K562 (cell line): Measurements from ENCODE around the gene ELOF1. TPM values are rescaled to one million over a fixed set of nuclear protein-coding genes. Genes with fewer than 3 reads are reported as not detected.

Experiments used
- ATAC-seq: fragments of 200-7000 bp; cut with Tn5 transposase; 3 replicates; pipeline ENCODE4 v1.9.1; 2020; ENCODE audit warnings: moderate library complexity
- BruUV-seq: library from RNA; stranded (reverse); fragments of 400-500 nt; replicated peaks from 2 replicates; lab custom pipeline; 2021; lab: Mats Ljungman, UMichigan
- CTCF ChIA-PET: fragments of 300-600 bp; formaldehyde crosslinking; extraction: SDS; loops from one replicate; lab custom pipeline; 2021; ENCODE audit warnings: low intra/inter-chr PET ratio; lab: Yijun Ruan, JAX
- POLR2A ChIA-PET: fragments of 300-600, 350-650 bp; sonication (Branson Sonifier 250); formaldehyde crosslinking; extraction: SDS; loops from one replicate; lab custom pipeline; 2021; ENCODE audit warnings: antibody characterized with exemption, inconsistent platforms; lab: Yijun Ruan, JAX
- DNase-seq, 4 experiments: peaks; one replicate each; pipeline versions ENCODE4 v3.0.0 to v3.0.0-alpha.2; 2011 to 2018; ENCODE audit warnings: low spot score in 3 of 4, mixed read lengths in 3 of 4; ENCODE audit errors: extremely low read depth in 1 of 4
- FAIRE-seq: peaks from 2 replicates; lab custom pipeline; 2011; peaks lifted over from hg19 to GRCh38; lab: Jason Lieb, UNC
- H2AFZ ChIP-seq: 2 replicates; pipeline ENCODE4 v1.6.0; 2011; ENCODE audit warnings: low read depth, low read length, control low read depth, inconsistent platforms
- H3K27ac ChIP-seq: fragments of 200-600 bp; 3 replicates; pipeline ENCODE4 v1.8.0; 2011; ENCODE audit warnings: low read depth, mild to moderate bottlenecking, control low read depth, inconsistent platforms, low read length, moderate library complexity, mixed read lengths; ENCODE audit errors: extremely low read depth
- H3K27me3 ChIP-seq, 2 experiments: fragments of 300-600 bp in 1 of 2; 2 replicates in 1 of 2; 3 replicates in 1 of 2; pipeline versions ENCODE4 v1.6.0 to v1.8.0; 2011; ENCODE audit warnings: inconsistent platforms in 2 of 2, low read length in 2 of 2, mild to moderate bottlenecking in 1 of 2, mixed read lengths in 1 of 2, moderate library complexity in 1 of 2; ENCODE audit not compliant: control insufficient read depth in 2 of 2, insufficient read depth in 2 of 2
- H3K36me3 ChIP-seq: fragments of 300-600 bp; 3 replicates; pipeline ENCODE4 v1.8.0; 2011; ENCODE audit warnings: mild to moderate bottlenecking, low read length, inconsistent platforms; ENCODE audit not compliant: control insufficient read depth, insufficient read depth
- H3K4me1 ChIP-seq, 2 experiments: fragments of 200-600 bp in 1 of 2; replicated peaks in 1 of 2; 2 replicates in 1 of 2; 3 replicates in 1 of 2; pipeline versions ENCODE4 v1.5.1 to v1.8.0; 2011; ENCODE audit warnings: inconsistent platforms in 2 of 2, low read length in 2 of 2, mild to moderate bottlenecking in 1 of 2, mixed read lengths in 1 of 2, moderate library complexity in 1 of 2; ENCODE audit not compliant: control insufficient read depth in 2 of 2, insufficient read depth in 2 of 2
- H3K4me2 ChIP-seq: 2 replicates; pipeline ENCODE4 v1.6.1; 2011; ENCODE audit warnings: low read length, control low read depth, inconsistent platforms, mixed read lengths; ENCODE audit not compliant: insufficient read depth
- H3K4me3 ChIP-seq: fragments of 200-600 bp; sonication (generic), shearing (Covaris generic); 2 replicates; pipeline ENCODE4 v1.5.1; 2016; ENCODE audit warnings: control low read depth, inconsistent platforms
- H3K79me2 ChIP-seq: fragments of 200-600 bp; 3 replicates; pipeline ENCODE4 v1.8.0; 2011; ENCODE audit warnings: low read length, inconsistent platforms; ENCODE audit not compliant: control insufficient read depth, insufficient read depth
- H3K9ac ChIP-seq, 2 experiments: 2 replicates each; pipeline versions ENCODE4 v1.6.0 to v1.6.1; 2011; ENCODE audit warnings: low read depth in 2 of 2, low read length in 2 of 2, control low read depth in 1 of 2, inconsistent platforms in 1 of 2, mild to moderate bottlenecking in 1 of 2, mixed read lengths in 1 of 2; ENCODE audit not compliant: insufficient read depth in 1 of 2
- H3K9me1 ChIP-seq: one replicate; pipeline ENCODE4 v1.6.0; 2011; ENCODE audit warnings: inconsistent platforms, mild to moderate bottlenecking, low read length, moderate library complexity; ENCODE audit not compliant: control insufficient read depth, insufficient read depth
- H3K9me3 ChIP-seq: replicated peaks from 2 replicates; pipeline ENCODE4 v1.5.1; 2011; ENCODE audit warnings: low read depth, low read length, inconsistent platforms; ENCODE audit not compliant: control insufficient read depth, insufficient read depth
- H4K20me1 ChIP-seq: replicated peaks from 2 replicates; pipeline ENCODE4 v1.6.1; 2011; ENCODE audit warnings: low read length, inconsistent platforms, mixed read lengths; ENCODE audit not compliant: control insufficient read depth, insufficient read depth
- C11orf30 ChIP-seq: fragments of 450-650 bp; IDR thresholded peaks from 2 replicates; pipeline ENCODE4 v1.6.1; 2016; ENCODE audit warnings: low read depth, mild to moderate bottlenecking
- DPF2 ChIP-seq: fragments of 450-650 bp; IDR thresholded peaks from 2 replicates; pipeline ENCODE4 v1.6.1; 2016
- GTF2A2 ChIP-seq: IDR thresholded peaks from 2 replicates; pipeline ENCODE4 v1.6.1; 2016; ENCODE audit warnings: mild to moderate bottlenecking, missing genetic modification characterization, missing compliant biosample characterization
- MEF2D ChIP-seq: conservative IDR thresholded peaks from 2 replicates; pipeline ENCODE4 v1.6.1; 2016; ENCODE audit warnings: low read depth, missing genetic modification characterization, missing compliant biosample characterization
- MTF1 ChIP-seq: fragments of 250-450 bp; sonication (Bioruptor Pico); IDR thresholded peaks from 2 replicates; pipeline ENCODE4 v1.9.0; 2021; ENCODE audit warnings: moderate library complexity, mild to moderate bottlenecking, inconsistent platforms, borderline replicate concordance
- NR2F6 ChIP-seq: fragments of 450-650 bp; formaldehyde crosslinking; IDR thresholded peaks from 2 replicates; pipeline ENCODE4 v1.4.0; 2020; ENCODE audit warnings: mild to moderate bottlenecking
- RBM17 ChIP-seq: fragments of 200-400 bp; formaldehyde crosslinking; IDR thresholded peaks from 2 replicates; pipeline ENCODE4 v1.6.1; 2017; ENCODE audit warnings: low read depth, mild to moderate bottlenecking, low read length, borderline replicate concordance
- SIX5 ChIP-seq, 2 experiments: IDR thresholded peaks; 2 replicates each; pipeline ENCODE4 v1.6.1; 2011; ENCODE audit warnings: low read length in 2 of 2, borderline replicate concordance in 1 of 2, low read depth in 1 of 2, mild to moderate bottlenecking in 1 of 2, moderate library complexity in 1 of 2; ENCODE audit not compliant: insufficient read depth in 1 of 2
- SMARCC2 ChIP-seq: fragments of 450-650 bp; IDR thresholded peaks from 2 replicates; pipeline ENCODE4 v1.6.1; 2017; ENCODE audit warnings: antibody characterized with exemption, moderate library complexity, mild to moderate bottlenecking, low read depth
- SRF ChIP-seq, 2 experiments: fragments of 250-450, 450-650 bp in 1 of 2; sonication (Bioruptor Pico) in 1 of 2; sonication (generic) in 1 of 2; formaldehyde crosslinking; IDR thresholded peaks; 2 replicates each; pipeline versions ENCODE4 v1.5.0 to v1.5.1; 2020 to 2022; ENCODE audit warnings: mild to moderate bottlenecking in 1 of 2, missing genetic modification reagents in 1 of 2
- ZNF23 ChIP-seq: fragments of 250-450 bp; sonication (Bioruptor Pico); IDR thresholded peaks from 2 replicates; pipeline ENCODE4 v1.4.0; 2020; ENCODE audit warnings: mild to moderate bottlenecking
- ZNF274 ChIP-seq: IDR thresholded peaks from 2 replicates; pipeline ENCODE4 v1.6.1; 2011; ENCODE audit warnings: low read depth, mild to moderate bottlenecking, low read length, moderate library complexity, borderline replicate concordance
- ZNF277 ChIP-seq: fragments of 250-450 bp; sonication (Bioruptor Pico); IDR thresholded peaks from 2 replicates; pipeline ENCODE4 v1.8.0; 2022; ENCODE audit warnings: inconsistent platforms, mild to moderate bottlenecking, moderate library complexity, borderline replicate concordance
- ZNF76 ChIP-seq: fragments of 250-450 bp; sonication (Bioruptor Pico); IDR thresholded peaks from 2 replicates; pipeline ENCODE4 v1.4.0; 2020; ENCODE audit warnings: mild to moderate bottlenecking, moderate library complexity, borderline replicate concordance
- WGBS: fragments of 100-300 bp; shearing (Covaris generic); methylation state at CpG from one replicate; pipeline ENCODE4 v1.1.6; 2016; ENCODE audit warnings: low coverage, mixed read lengths; ENCODE audit not compliant: insufficient coverage; ENCODE audit errors: missing lambda C conversion rate; 5-methylcytosine and 5-hydroxymethylcytosine counted together
- in situ Hi-C: fragments of 300-500 bp; cut with MboI; formaldehyde crosslinking; loops from 4 replicates; pipeline ENCODE4 v1.15.0; 2018; ENCODE audit warnings: inconsistent platforms, mixed read lengths
- intact Hi-C: fragments of 100-400 bp; cut with micrococcal nuclease; formaldehyde crosslinking; loops from 2 replicates; pipeline ENCODE4 v1.14.2; 2022
- polyA plus RNA-seq, 8 experiments: library from polyadenylated mRNA; depleted of rRNA in 4 of 8; stranded (reverse) in 5 of 8; unstranded in 3 of 8; fragments of >200 nt; fragmentation: Nextera tagmentation in 2 of 8; fragmentation: Illumina TruSeq in 1 of 8; extraction: Ambion mirVana in 2 of 8; extraction: Trizol in 1 of 8; gene quantifications; 2 replicates each; pipeline versions ENCODE4 v1.2.1 to v1.2.3, GENCODE V29; 2011 to 2014; ENCODE audit warnings: inconsistent platforms in 1 of 8, missing spikeins in 1 of 8
- total RNA-seq, 7 experiments: library from RNA; depleted of rRNA in 6 of 7; stranded (reverse); fragments of >200 nt in 6 of 7; fragmentation: Illumina TruSeq in 2 of 7; extraction: Trizol in 2 of 7; gene quantifications; 2 replicates each; pipeline versions ENCODE4 v1.2.1 to v1.2.3, GENCODE V29; 2011 to 2021; ENCODE audit warnings: low replicate concordance in 1 of 7
- TF ChIP-seq, protein P1 (sequence below): fragments of 250-450 bp; sonication (Bioruptor Pico); IDR thresholded peaks from 2 replicates; pipeline ENCODE4 v1.9.0; 2021; ENCODE audit warnings: mild to moderate bottlenecking, inconsistent platforms

ELOF1 gene
- total and polyA plus RNA-seq, 9 of the 15 experiments (the other 6 are each of a cell fraction or from before 2014, with no cell fraction given) = 16.7 to 147 (median 74.2) TPM

DNA sequence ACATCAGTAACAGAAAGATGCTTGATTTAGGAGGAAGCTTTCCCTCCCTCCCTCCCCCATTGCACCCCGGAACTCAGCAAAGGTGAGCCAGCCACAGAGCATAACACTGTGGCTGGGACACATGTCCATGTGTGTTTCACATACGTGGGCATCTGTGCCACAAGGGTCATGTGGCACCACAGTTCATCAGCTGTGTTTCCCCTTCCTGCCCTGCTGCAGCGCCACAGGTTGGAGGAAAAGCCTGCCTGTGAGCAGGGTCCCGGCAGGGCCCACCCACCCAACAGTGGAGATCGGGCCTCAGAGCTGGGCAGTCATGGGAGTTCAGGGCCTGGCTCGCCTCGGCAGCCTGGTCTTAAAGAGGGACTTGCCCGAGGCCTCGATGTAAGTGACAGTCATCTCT is 15.7 kb upstream of the ELOF1 start:
- POLR2A ChIA-PET = interaction anchor here (0.5 to 1.4 kb wide), 3 partner anchors 23 to 200 kb away, joined by 3 read pairs; partner anchors contain the start of genes PRKCSH and SWSAP1
- Histone ChIP-seq H3K36me3 (no peaks in the 10 kb centered on the region), H3K4me3 (no peak overlapping the region), H3K4me2 (no peak overlapping the region), H3K79me2 (no peaks in the 10 kb centered on the region), H3K9me1 (no peaks in the 10 kb centered on the region), H3K27me3 (no peaks in the 10 kb centered on the region), H4K20me1 (no peaks in the 10 kb centered on the region), H3K9me3 (no peaks in the 10 kb centered on the region), H3K27ac (no peak overlapping the region), H3K4me1 (peaks cover 28 to 47% of the 10 kb centered on the region in 2 experiments), H3K9ac (peak overlapping the region in 1 of 2 experiments; percentile 58; a peak in 2 of 4 replicates), H2AFZ (no peak overlapping the region)
- ATAC-seq = no peak
- CTCF ChIA-PET = no interaction called here
- WGBS = 81% methylated on average over 6 of the region's 9 CpGs
- BruUV-seq = no TSS peak
- TF ChIP-seq RBM17 (no peak), MTF1 (CRISPR knock-in tag) (no peak), ZNF23 (CRISPR knock-in tag) (no peak), ZNF274 (no peak), SIX5 (IDR thresholded peaks at IDR 0.05; ENCODE audit: borderline replicate concordance in 1 of 2, insufficient read depth in 1 of 2, low read depth in 1 of 2, low read length in 2 of 2) (no peak), NR2F6 (no peak), ZNF277 (CRISPR knock-in tag) (no peak), SMARCC2 (no peak), C11orf30 (no peak), DPF2 (no peak), ZNF76 (CRISPR knock-in tag) (no peak), SRF (CRISPR knock-in tag; IDR thresholded peaks at IDR 0.05) (no peak), GTF2A2 (no peak), MEF2D (tag) (no peak)
- TF ChIP-seq, protein P1, sequence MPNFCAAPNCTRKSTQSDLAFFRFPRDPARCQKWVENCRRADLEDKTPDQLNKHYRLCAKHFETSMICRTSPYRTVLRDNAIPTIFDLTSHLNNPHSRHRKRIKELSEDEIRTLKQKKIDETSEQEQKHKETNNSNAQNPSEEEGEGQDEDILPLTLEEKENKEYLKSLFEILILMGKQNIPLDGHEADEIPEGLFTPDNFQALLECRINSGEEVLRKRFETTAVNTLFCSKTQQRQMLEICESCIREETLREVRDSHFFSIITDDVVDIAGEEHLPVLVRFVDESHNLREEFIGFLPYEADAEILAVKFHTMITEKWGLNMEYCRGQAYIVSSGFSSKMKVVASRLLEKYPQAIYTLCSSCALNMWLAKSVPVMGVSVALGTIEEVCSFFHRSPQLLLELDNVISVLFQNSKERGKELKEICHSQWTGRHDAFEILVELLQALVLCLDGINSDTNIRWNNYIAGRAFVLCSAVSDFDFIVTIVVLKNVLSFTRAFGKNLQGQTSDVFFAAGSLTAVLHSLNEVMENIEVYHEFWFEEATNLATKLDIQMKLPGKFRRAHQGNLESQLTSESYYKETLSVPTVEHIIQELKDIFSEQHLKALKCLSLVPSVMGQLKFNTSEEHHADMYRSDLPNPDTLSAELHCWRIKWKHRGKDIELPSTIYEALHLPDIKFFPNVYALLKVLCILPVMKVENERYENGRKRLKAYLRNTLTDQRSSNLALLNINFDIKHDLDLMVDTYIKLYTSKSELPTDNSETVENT (CRISPR knock-in tag) = no peak
- no peak for FAIRE-seq
- in situ Hi-C loops (no loop called here), intact Hi-C loops (no loop called here)
- DNase-seq = no peak
